ENCODE measurements around the gene PLCD1. TPM values are rescaled to one million over a fixed set of nuclear protein-coding genes. Genes with fewer than 3 reads are reported as not detected.
A peak's percentile ranks its signal among the peaks of the same experiment; 100 is the strongest.

PLCD1 gene
- total and polyA plus RNA-seq, 2 of the 13 experiments (the other 11 are each of a cell fraction or from before 2014, with no cell fraction given): 10.1 to 12.4 TPM

- TF ChIP-seq SOX5 (CRISPR knock-in tag; IDR thresholded peaks at IDR 0.05; ENCODE audit: borderline replicate concordance): peak; percentile 67; the same call in 1 of the 2 replicates
- TF ChIP-seq HOXA3 (CRISPR knock-in tag; IDR thresholded peaks at IDR 0.05): peak; percentile 77
- TF ChIP-seq ZBTB44 (CRISPR knock-in tag; IDR thresholded peaks at IDR 0.05): no peak
- no peak for TF ChIP-seq RFX3 (CRISPR knock-in tag; IDR thresholded peaks at IDR 0.05)
- TF ChIP-seq SRF (IDR thresholded peaks at IDR 0.05; ENCODE audit: low read depth, low read length): no peak
- no peak for TF ChIP-seq ZFP41 (CRISPR knock-in tag; IDR thresholded peaks at IDR 0.05; ENCODE audit: borderline replicate concordance)
- TF ChIP-seq SALL2 (CRISPR knock-in tag; IDR thresholded peaks at IDR 0.05): peak; percentile 13; the same call in 1 of the 2 replicates
- no peak for TF ChIP-seq ZNF772 (CRISPR knock-in tag; IDR thresholded peaks at IDR 0.05)
- peak; percentile 57 for TF ChIP-seq TBX2 (CRISPR knock-in tag; IDR thresholded peaks at IDR 0.05; ENCODE audit: borderline replicate concordance)
- no peak for TF ChIP-seq CBFB (CRISPR knock-in tag; IDR thresholded peaks at IDR 0.05)
- TF ChIP-seq CREM (IDR thresholded peaks at IDR 0.05): 0 out of 2 replicates have a peak, but pooled peaks have one; percentile 39
- no peak for TF ChIP-seq CREM (CRISPR knock-in tag; IDR thresholded peaks at IDR 0.05)
- 0 out of 2 replicates have a peak, but pooled peaks have one; percentile 4 for TF ChIP-seq ZNF317 (CRISPR knock-in tag; IDR thresholded peaks at IDR 0.05)
- TF ChIP-seq ZBTB7A (CRISPR knock-in tag; IDR thresholded peaks at IDR 0.05): peak; percentile 26; the same call in 1 of the 2 replicates
- no peak for TF ChIP-seq AHDC1 (CRISPR knock-in tag; IDR thresholded peaks at IDR 0.05; ENCODE audit: borderline replicate concordance)
- TF ChIP-seq ZNF7 (CRISPR knock-in tag; IDR thresholded peaks at IDR 0.05): no peak
- no peak for TF ChIP-seq NCOA5 (CRISPR knock-in tag; IDR thresholded peaks at IDR 0.05)
- TF ChIP-seq ARID5B (CRISPR knock-in tag; IDR thresholded peaks at IDR 0.05): peak; percentile 51
- no peak for TF ChIP-seq PITX1 (CRISPR knock-in tag; IDR thresholded peaks at IDR 0.05)
- TF ChIP-seq GATAD2A (CRISPR knock-in tag; IDR thresholded peaks at IDR 0.05): peak; percentile 53
Observed at GRCh38 chr3:38005076-38006020, 24.1 kb downstream of the PLCD1 start (continued).

Measured in HepG2 (cell line).